ENCODE data around the gene SLC24A3. TPM values are rescaled to one million over a fixed set of nuclear protein-coding genes. Genes with fewer than 3 reads are reported as not detected.

SLC24A3 gene
- total and polyA plus RNA-seq, 2 of the 13 experiments (the other 11 are each of a cell fraction or from before 2014, with no cell fraction given), result not detected

- no peaks in the 10 kb centered on the region for H3K36me3 ChIP-seq (replicated peaks in 1 of 2; ENCODE audit: control insufficient read depth in 1 of 2, insufficient read depth in 2 of 2, low read length in 2 of 2)
- no peak overlapping the region for H3K4me3 ChIP-seq (replicated peaks in 1 of 3; ENCODE audit: insufficient read depth in 1 of 3, low read depth in 2 of 3, low read length in 3 of 3)
- no peak for FAIRE-seq
- POLR2A ChIA-PET, result no interaction called here
- H3K9me3 ChIP-seq (ENCODE audit: low read length), result no peaks in the 10 kb centered on the region
- H4K20me1 ChIP-seq (ENCODE audit: insufficient read depth, low read length), result no peaks in the 10 kb centered on the region
- H3K4me1 ChIP-seq (ENCODE audit: insufficient read depth, low read length), result no peaks in the 10 kb centered on the region
- H3K79me2 ChIP-seq (ENCODE audit: insufficient read depth, low read length), result no peaks in the 10 kb centered on the region
- no peaks in the 10 kb centered on the region for H3K27me3 ChIP-seq (ENCODE audit: control insufficient read depth in 1 of 2, insufficient read depth in 2 of 2, low read length in 2 of 2)
- H3K4me2 ChIP-seq (ENCODE audit: low read depth, low read length), result no peak overlapping the region
- intact Hi-C loops (cut with micrococcal nuclease; ENCODE audit: unreplicated experiment), result no loop called here
- no peak for DNase-seq (ENCODE audit: low spot score)
- TF ChIP-seq ZSCAN9 (CRISPR knock-in tag; IDR thresholded peaks at IDR 0.05; ENCODE audit: borderline replicate concordance) (no peak), GTF3A (CRISPR knock-in tag; conservative IDR thresholded peaks at IDR 0.05) (no peak), IKZF5 (CRISPR knock-in tag; IDR thresholded peaks at IDR 0.05) (no peak), ZNF160 (CRISPR knock-in tag; IDR thresholded peaks at IDR 0.05) (no peak), CSRNP1 (CRISPR knock-in tag; IDR thresholded peaks at IDR 0.05) (no peak), TRAFD1 (CRISPR knock-in tag; IDR thresholded peaks at IDR 0.05; ENCODE audit: borderline replicate concordance) (no peak), ZNF746 (CRISPR knock-in tag; IDR thresholded peaks at IDR 0.05) (no peak), TBX3 (IDR thresholded peaks at IDR 0.05; ENCODE audit: borderline replicate concordance) (no peak), HNF1B (CRISPR knock-in tag; IDR thresholded peaks at IDR 0.05) (no peak), SATB2 (CRISPR knock-in tag; IDR thresholded peaks at IDR 0.05) (no peak)
- BruUV-seq (replicated peaks), result no TSS peak
- H3K9ac ChIP-seq (ENCODE audit: insufficient read depth, low read depth, low read length), result no peak overlapping the region
- no peak overlapping the region for H2AFZ ChIP-seq (ENCODE audit: low read length)
- no peak for ATAC-seq
- 20% methylated on average over 4 of the region's 4 CpGs for WGBS (ENCODE audit: low lambda C conversion rate)
- H3K27ac ChIP-seq (ENCODE audit: extremely low read length, insufficient read depth, low read length), result no peak overlapping the region
- CTCF ChIA-PET (ENCODE audit: low intra/inter-chr PET ratio, low total read pairs), result no interaction called here
- in situ Hi-C loops (cut with HindIII; ENCODE audit: extremely low pct_ligation_motif_present, low pct_unique_long_range_greater_than_20kb), result no loop called here
Measured at GRCh38 chr20:19501476-19502115, 289.2 kb downstream of the SLC24A3 start.
